ENCODE data around the gene CBX6. TPM values are rescaled to one million over a fixed set of nuclear protein-coding genes. Genes with fewer than 3 reads are reported as not detected.

CBX6 gene
- total and polyA plus RNA-seq, 2 donors from 2014 or later = 24.9 to 113 TPM

DNA sequence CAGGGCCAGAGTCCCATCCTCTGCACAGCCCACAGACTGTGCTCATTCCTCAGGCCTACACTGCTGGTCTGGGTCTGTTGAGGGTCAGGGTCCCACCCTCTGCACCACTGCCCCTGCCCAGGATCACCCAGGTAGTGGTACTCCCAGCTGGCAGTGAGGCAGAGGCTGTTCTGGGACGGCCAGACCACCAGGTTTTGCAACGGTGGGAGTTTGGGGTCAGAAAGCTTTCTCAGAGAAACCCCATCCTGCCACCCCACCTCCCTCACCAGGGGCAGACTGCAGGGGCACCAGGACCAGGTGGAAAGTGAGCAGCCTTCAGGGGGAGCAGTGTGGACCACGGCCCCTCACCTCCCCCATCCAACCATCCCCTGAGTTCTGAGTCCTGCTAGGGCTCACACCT is 39.0 kb downstream of the CBX6 start:
- DNase-seq = no peak
- no peak for FAIRE-seq
- no peak overlapping the region for H3K9ac ChIP-seq (ENCODE audit: low read length in 3 of 3)
- intact Hi-C loops (cut with DNase I) = no loop called here
- TF ChIP-seq, protein P1, sequence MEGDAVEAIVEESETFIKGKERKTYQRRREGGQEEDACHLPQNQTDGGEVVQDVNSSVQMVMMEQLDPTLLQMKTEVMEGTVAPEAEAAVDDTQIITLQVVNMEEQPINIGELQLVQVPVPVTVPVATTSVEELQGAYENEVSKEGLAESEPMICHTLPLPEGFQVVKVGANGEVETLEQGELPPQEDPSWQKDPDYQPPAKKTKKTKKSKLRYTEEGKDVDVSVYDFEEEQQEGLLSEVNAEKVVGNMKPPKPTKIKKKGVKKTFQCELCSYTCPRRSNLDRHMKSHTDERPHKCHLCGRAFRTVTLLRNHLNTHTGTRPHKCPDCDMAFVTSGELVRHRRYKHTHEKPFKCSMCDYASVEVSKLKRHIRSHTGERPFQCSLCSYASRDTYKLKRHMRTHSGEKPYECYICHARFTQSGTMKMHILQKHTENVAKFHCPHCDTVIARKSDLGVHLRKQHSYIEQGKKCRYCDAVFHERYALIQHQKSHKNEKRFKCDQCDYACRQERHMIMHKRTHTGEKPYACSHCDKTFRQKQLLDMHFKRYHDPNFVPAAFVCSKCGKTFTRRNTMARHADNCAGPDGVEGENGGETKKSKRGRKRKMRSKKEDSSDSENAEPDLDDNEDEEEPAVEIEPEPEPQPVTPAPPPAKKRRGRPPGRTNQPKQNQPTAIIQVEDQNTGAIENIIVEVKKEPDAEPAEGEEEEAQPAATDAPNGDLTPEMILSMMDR (IDR thresholded peaks at IDR 0.05; ENCODE audit: borderline replicate concordance, extremely low read depth, insufficient read depth) = no peak
- H3K4me3 ChIP-seq (ENCODE audit: low read length in 3 of 3) = no peak overlapping the region
- peaks cover 0 to 7% (median 0%) of the 10 kb centered on the region in 3 donors for H3K9me3 ChIP-seq (ENCODE audit: control insufficient read depth in 2 of 3, insufficient read depth in 1 of 3, low read length in 3 of 3)
- H3K36me3 ChIP-seq (ENCODE audit: control insufficient read depth in 2 of 3, insufficient read depth in 3 of 3, low read length in 3 of 3) = no peaks in the 10 kb centered on the region
- no peak overlapping the region for H3K27ac ChIP-seq (ENCODE audit: low read depth in 2 of 2, low read length in 2 of 2)
- H3K27me3 ChIP-seq (ENCODE audit: control insufficient read depth, insufficient read depth, low read length) = no peaks in the 10 kb centered on the region
- H3K4me1 ChIP-seq (ENCODE audit: control insufficient read depth in 2 of 3, insufficient read depth in 2 of 3, low read depth in 1 of 3, low read length in 3 of 3) = no peaks in the 10 kb centered on the region

DNA sequence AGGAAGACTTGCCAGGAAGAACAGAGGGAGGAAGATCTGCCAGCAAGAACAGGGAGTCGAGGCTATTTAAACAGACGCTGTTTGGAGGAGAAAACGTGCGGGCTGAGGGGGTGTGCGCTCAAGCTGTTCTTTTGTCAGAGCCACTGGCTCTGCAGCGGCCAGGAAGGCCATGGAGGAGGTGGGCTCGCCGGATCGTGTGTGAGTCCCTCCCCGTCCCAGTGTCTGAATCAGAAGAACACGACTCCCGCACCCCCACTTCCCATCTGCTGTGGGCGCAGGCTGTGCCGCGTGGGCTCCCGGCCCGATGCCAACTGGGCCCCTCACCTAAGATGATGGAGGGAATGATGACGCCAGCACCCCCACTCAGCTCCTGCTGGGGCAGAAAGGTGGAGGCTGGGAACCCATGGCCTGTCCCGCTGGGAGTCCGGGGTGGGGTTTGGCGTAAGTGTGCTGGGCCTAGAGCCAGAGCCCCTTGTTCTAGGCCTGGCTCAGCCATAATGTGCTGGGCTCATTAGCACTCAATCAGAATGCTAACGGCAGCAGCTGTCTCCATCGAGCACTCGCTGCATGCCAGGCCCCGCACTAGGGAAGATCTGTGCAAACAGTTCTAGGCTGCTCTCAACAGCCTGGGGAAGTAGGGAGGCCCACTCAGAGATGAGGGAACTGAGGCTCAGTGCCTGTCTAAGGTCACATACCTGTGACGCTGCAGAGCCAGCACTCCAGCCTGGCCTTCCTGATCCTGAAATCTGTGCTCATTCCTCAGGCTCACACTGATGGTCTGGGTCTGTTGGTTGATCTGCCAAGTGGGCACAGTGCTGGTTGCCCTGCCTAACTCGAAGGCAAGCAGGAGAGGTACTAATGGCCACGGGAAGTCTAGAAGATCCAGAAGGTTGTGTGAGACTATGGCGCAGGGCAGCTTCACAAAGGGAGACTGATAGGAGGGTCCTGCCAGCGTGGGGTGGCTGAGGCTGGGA is 39.7 kb downstream of the CBX6 start:
- intact Hi-C loops (cut with DNase I) = no loop called here
- Histone ChIP-seq H3K9me3 (ENCODE audit: control insufficient read depth in 2 of 3, insufficient read depth in 1 of 3, low read length in 3 of 3) (peaks cover 0 to 7% (median 0%) of the 10 kb centered on the region in 3 donors), H3K4me1 (ENCODE audit: control insufficient read depth in 2 of 3, insufficient read depth in 2 of 3, low read depth in 1 of 3, low read length in 3 of 3) (no peaks in the 10 kb centered on the region), H3K36me3 (ENCODE audit: control insufficient read depth in 2 of 3, insufficient read depth in 3 of 3, low read length in 3 of 3) (no peaks in the 10 kb centered on the region), H3K27me3 (ENCODE audit: control insufficient read depth, insufficient read depth, low read length) (no peaks in the 10 kb centered on the region), H3K27ac (ENCODE audit: low read depth in 2 of 2, low read length in 2 of 2) (no peak overlapping the region), H3K9ac (ENCODE audit: low read length in 3 of 3) (no peak overlapping the region), H3K4me3 (ENCODE audit: low read length in 3 of 3) (no peak overlapping the region)
- TF ChIP-seq, protein P1 (IDR thresholded peaks at IDR 0.05; ENCODE audit: borderline replicate concordance, extremely low read depth, insufficient read depth) = no peak
- DNase-seq = no peak
- FAIRE-seq = no peak

DNA sequence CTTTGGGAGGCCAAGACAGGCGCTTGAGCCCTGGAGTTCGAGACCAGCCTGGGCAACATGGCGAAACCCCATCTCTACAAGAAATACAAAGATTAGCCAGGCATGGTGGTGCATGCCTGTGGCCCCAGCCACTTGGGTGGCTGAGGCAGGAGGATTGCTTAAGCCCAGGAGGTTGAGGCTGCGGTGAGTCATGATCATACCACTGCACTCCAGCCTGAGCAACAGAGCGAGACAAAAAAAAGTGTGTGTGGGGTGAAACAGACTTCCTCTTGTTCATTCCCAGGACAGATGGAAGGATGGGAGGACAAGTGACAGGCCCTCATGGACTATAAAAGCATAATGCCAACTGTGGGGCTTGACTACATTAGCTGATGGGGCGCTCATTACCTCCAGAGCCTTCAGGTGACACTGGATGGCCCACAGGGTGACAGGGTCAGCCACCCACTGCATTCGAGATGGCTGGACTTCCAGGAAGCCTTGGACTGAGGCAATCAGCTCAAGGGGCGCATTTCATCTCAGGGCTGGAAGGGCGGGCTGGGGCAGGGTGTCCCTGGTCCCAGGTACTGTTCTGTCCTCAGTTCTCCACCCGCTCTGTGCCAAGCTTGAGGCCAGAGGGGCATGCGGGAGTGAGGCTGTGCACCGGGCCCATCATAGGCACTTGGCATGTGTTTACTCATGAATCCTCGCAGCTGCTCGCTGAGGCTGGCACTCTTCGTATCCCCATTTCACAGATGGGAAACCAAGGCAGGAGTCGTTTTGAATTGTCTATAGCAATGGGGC is 40.7 kb downstream of the CBX6 start:
- Histone ChIP-seq H3K4me1 (ENCODE audit: control insufficient read depth in 2 of 3, insufficient read depth in 2 of 3, low read depth in 1 of 3, low read length in 3 of 3) (no peaks in the 10 kb centered on the region), H3K27ac (ENCODE audit: low read depth in 2 of 2, low read length in 2 of 2) (no peak overlapping the region), H3K9ac (ENCODE audit: low read length in 3 of 3) (no peak overlapping the region), H3K9me3 (ENCODE audit: control insufficient read depth in 2 of 3, insufficient read depth in 1 of 3, low read length in 3 of 3) (peaks cover 0 to 7% (median 0%) of the 10 kb centered on the region in 3 donors), H3K4me3 (ENCODE audit: low read length in 3 of 3) (no peak overlapping the region), H3K27me3 (ENCODE audit: control insufficient read depth, insufficient read depth, low read length) (no peaks in the 10 kb centered on the region), H3K36me3 (ENCODE audit: control insufficient read depth in 2 of 3, insufficient read depth in 3 of 3, low read length in 3 of 3) (no peaks in the 10 kb centered on the region)
- FAIRE-seq = no peak
- TF ChIP-seq, protein P1 (IDR thresholded peaks at IDR 0.05; ENCODE audit: borderline replicate concordance, extremely low read depth, insufficient read depth) = no peak
- DNase-seq = no peak
- intact Hi-C loops (cut with DNase I) = no loop called here

Measured in kidney (tissue), 14 donors.